DND-41 (cell line): Measurements from ENCODE around the gene TMEM38A.

Experiments used
- CTCF ChIP-seq: IDR thresholded peaks from 2 replicates; pipeline ENCODE4 v1.5.1; 2012; ENCODE audit warnings: borderline replicate concordance, low read length, moderate library complexity, mild to moderate bottlenecking; ENCODE audit not compliant: poor library complexity, severe bottlenecking; ENCODE audit errors: extremely low read depth
- EZH2 ChIP-seq: IDR thresholded peaks from 3 replicates; pipeline ENCODE4 v1.6.1; 2012; ENCODE audit warnings: borderline replicate concordance, low read depth, mild to moderate bottlenecking, moderate library complexity, low read length, inconsistent platforms; ENCODE audit not compliant: severe bottlenecking

DNA sequence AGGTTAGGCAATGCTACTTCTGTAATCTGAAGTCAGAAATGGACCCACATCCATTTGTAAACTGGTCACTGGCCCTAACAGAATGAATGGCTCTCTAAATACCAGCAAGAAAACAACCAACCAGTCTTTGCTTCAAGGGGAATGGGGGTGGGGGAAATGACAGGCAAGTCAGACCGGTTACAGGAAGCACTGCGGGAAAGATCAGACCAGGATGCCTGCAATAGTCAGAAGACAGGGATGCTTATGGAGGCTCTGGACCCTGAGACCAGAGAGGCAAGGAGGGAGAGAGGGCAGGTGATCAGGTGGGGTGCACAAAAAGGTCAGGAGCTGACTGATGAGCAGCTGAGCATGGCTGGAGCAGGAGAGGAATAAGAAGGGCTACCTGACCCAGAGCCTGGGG, 46.0 kb upstream of the TMEM38A start:
- TF ChIP-seq CTCF = no peak
- no peak for TF ChIP-seq EZH2
